CD4-positive, alpha-beta T cell treated with Interleukin-17A for 1 hour (primary cell): ENCODE data around the gene PUSL1.
"Not testable (repeated sequence)": the region's sequence is repeated elsewhere in the genome, so short reads cannot be mapped to it uniquely, and the experiment has no call there.

ENCODE experiments used
- DNase-seq: peaks from one replicate; pipeline ENCODE4 v3.0.0-alpha.2; 2020

Gene PUSL1

GRCh38 chr1:1311107-1312104 is 3.0 kb downstream of the PUSL1 start:
- no peak for DNase-seq

- DNase-seq = no peak
Observed at GRCh38 chr1:1312450-1313314, 4.3 kb downstream of the PUSL1 start.

GRCh38 chr1:1313500-1314236 is 5.3 kb downstream of the PUSL1 start:
- no peak for DNase-seq

GRCh38 chr1:1314237-1314586 is 5.8 kb downstream of the PUSL1 start:
- DNase-seq = no peak

GRCh38 chr1:1314678-1315335 is 6.4 kb downstream of the PUSL1 start:
- DNase-seq = no peak

GRCh38 chr1:1315435-1315954 is 7.1 kb downstream of the PUSL1 start:
- DNase-seq = no peak

GRCh38 chr1:1316199-1316598 is 7.8 kb downstream of the PUSL1 start:
- DNase-seq = not testable (repeated sequence)

GRCh38 chr1:1317420-1317819 is 9.0 kb downstream of the PUSL1 start:
- DNase-seq = no peak

GRCh38 chr1:1318131-1318652 is 9.8 kb downstream of the PUSL1 start:
- DNase-seq = no peak

- no peak for DNase-seq
Observed at GRCh38 chr1:1318777-1319645, 10.6 kb downstream of the PUSL1 start.

- DNase-seq = no peak
Observed at GRCh38 chr1:1319646-1319941, 11.2 kb downstream of the PUSL1 start.

- DNase-seq = no peak
Observed at GRCh38 chr1:1320666-1321448, 12.5 kb downstream of the PUSL1 start.

GRCh38 chr1:1321477-1321876 is 13.1 kb downstream of the PUSL1 start:
- no peak for DNase-seq

GRCh38 chr1:1322418-1322817 is 14.0 kb downstream of the PUSL1 start:
- no peak for DNase-seq

GRCh38 chr1:1322952-1323351 is 14.6 kb downstream of the PUSL1 start:
- no peak for DNase-seq

GRCh38 chr1:1324084-1324523 is 15.7 kb downstream of the PUSL1 start:
- no peak for DNase-seq

GRCh38 chr1:1324524-1325287 is 16.3 kb downstream of the PUSL1 start, which contains the start of the genes CPTP and INTS11:
TSS of gene CPTP (plus strand) at chr1:1324802. CDS start at chr1:1326911, 2,109 bp downstream.
TSS of gene INTS11 (minus strand) at chr1:1324660. CDS start at chr1:1324608, 52 bp downstream.
- peak; percentile 95 for DNase-seq

GRCh38 chr1:1325288-1326074 is 17.1 kb downstream of the PUSL1 start:
- DNase-seq = no peak
